Endothelial cell of umbilical vein (primary cell): Measurements from ENCODE around the gene TTC39A. TPM values are rescaled to one million over a fixed set of nuclear protein-coding genes. Genes with fewer than 3 reads are reported as not detected.

Experiments
- BruUV-seq: library from RNA; stranded (reverse); fragments of 400-500 nt; replicated peaks from 2 replicates; lab custom pipeline; 2021; lab: Mats Ljungman, UMichigan
- CTCF ChIA-PET: fragments of 300-600, 350-600 bp; sonication (Branson Sonifier 250); formaldehyde crosslinking; loops from one replicate; lab custom pipeline; 2021; ENCODE audit warnings: antibody characterized with exemption, inconsistent platforms; lab: Charles Lee
- POLR2A ChIA-PET: fragments of 300-600, 350-600 bp; sonication (Branson Sonifier 250); formaldehyde crosslinking; loops from one replicate; lab custom pipeline; 2021; ENCODE audit warnings: antibody characterized with exemption, inconsistent platforms; lab: Charles Lee
- DNase-seq: peaks from one replicate; pipeline ENCODE4 v3.0.0-alpha.2; 2011; ENCODE audit warnings: low read depth, low spot score
- FAIRE-seq: peaks from 2 replicates; lab custom pipeline; 2011; peaks lifted over from hg19 to GRCh38; lab: Jason Lieb, UNC
- H2AFZ ChIP-seq: 2 replicates; pipeline ENCODE4 v1.6.0; 2012; ENCODE audit warnings: low read depth, low read length, control low read depth, inconsistent platforms
- H3K27ac ChIP-seq: 2 replicates; pipeline ENCODE4 v1.5.1; 2011; ENCODE audit warnings: low read depth, mild to moderate bottlenecking, control low read depth, low read length, moderate library complexity; ENCODE audit not compliant: insufficient read depth
- H3K27me3 ChIP-seq, 2 experiments: 2 replicates each; pipeline versions ENCODE4 v1.6.0 to v1.6.1; 2011; ENCODE audit warnings: low read length in 2 of 2, mixed read lengths in 1 of 2; ENCODE audit not compliant: control insufficient read depth in 2 of 2, insufficient read depth in 2 of 2
- H3K36me3 ChIP-seq, 2 experiments: 2 replicates in 1 of 2; 3 replicates in 1 of 2; pipeline ENCODE4 v1.5.1; 2011; ENCODE audit warnings: low read length in 2 of 2, mild to moderate bottlenecking in 1 of 2, moderate library complexity in 1 of 2; ENCODE audit not compliant: control insufficient read depth in 2 of 2, insufficient read depth in 2 of 2; ENCODE audit errors: extremely low read depth in 1 of 2
- H3K4me1 ChIP-seq: 3 replicates; pipeline ENCODE4 v1.5.1; 2011; ENCODE audit warnings: mild to moderate bottlenecking, low read length; ENCODE audit not compliant: control insufficient read depth, insufficient read depth; ENCODE audit errors: extremely low read depth
- H3K4me2 ChIP-seq: 2 replicates; pipeline ENCODE4 v1.6.1; 2011; ENCODE audit warnings: low read length, control low read depth, mixed read lengths; ENCODE audit not compliant: insufficient read depth
- H3K4me3 ChIP-seq, 3 experiments: fragments of 200-600 bp in 1 of 3; sonication (generic), shearing (Covaris generic) in 1 of 3; replicated peaks in 1 of 3; 2 replicates each; pipeline ENCODE4 v1.5.1; 2011 to 2016; ENCODE audit warnings: control low read depth in 3 of 3, low read length in 3 of 3, mild to moderate bottlenecking in 2 of 3, inconsistent platforms in 1 of 3, low read depth in 1 of 3, moderate library complexity in 1 of 3; ENCODE audit not compliant: insufficient read depth in 1 of 3
- H3K79me2 ChIP-seq: 2 replicates; pipeline ENCODE4 v1.6.0; 2012; ENCODE audit warnings: low read length, inconsistent platforms; ENCODE audit not compliant: control insufficient read depth, insufficient read depth
- H3K9ac ChIP-seq: replicated peaks from 2 replicates; pipeline ENCODE3; 2011; ENCODE audit warnings: low read length, control low read depth; ENCODE audit not compliant: insufficient read depth; ENCODE audit errors: extremely low read depth
- H3K9me1 ChIP-seq: replicated peaks from 3 replicates; pipeline ENCODE4 v1.6.0; 2011; ENCODE audit warnings: mild to moderate bottlenecking, low read length; ENCODE audit not compliant: control insufficient read depth, insufficient read depth; ENCODE audit errors: extremely low read depth
- H3K9me3 ChIP-seq: replicated peaks from 2 replicates; pipeline ENCODE4 v1.5.1; 2012; ENCODE audit warnings: low read length, inconsistent platforms; ENCODE audit not compliant: control insufficient read depth, insufficient read depth
- H4K20me1 ChIP-seq: replicated peaks from 2 replicates; pipeline ENCODE3; 2011; ENCODE audit warnings: mild to moderate bottlenecking, low read length; ENCODE audit not compliant: control insufficient read depth, insufficient read depth; ENCODE audit errors: extremely low read depth
- CTCF ChIP-seq, 2 donors: IDR thresholded peaks; 1 replicate in 1 of 2; 2 replicates in 1 of 2; pipeline ENCODE4 v1.5.1; 2011; ENCODE audit warnings: low read length in 2 of 2, mild to moderate bottlenecking in 2 of 2, moderate library complexity in 2 of 2, control low read depth in 1 of 2, inconsistent platforms in 1 of 2, low read depth in 1 of 2; ENCODE audit not compliant: insufficient read depth in 1 of 2; ENCODE audit errors: extremely low read depth in 1 of 2
- EZH2 ChIP-seq: IDR thresholded peaks from 2 replicates; pipeline ENCODE4 v1.6.1; 2012; ENCODE audit warnings: borderline replicate concordance, low read depth, mild to moderate bottlenecking, moderate library complexity, low read length, inconsistent platforms; ENCODE audit not compliant: severe bottlenecking
- FOS ChIP-seq: IDR thresholded peaks from 2 replicates; pipeline ENCODE4 v1.6.1; 2011; ENCODE audit warnings: mild to moderate bottlenecking, low read length, moderate library complexity, borderline replicate concordance; ENCODE audit not compliant: insufficient read depth
- GATA2 ChIP-seq: IDR thresholded peaks from 2 replicates; pipeline ENCODE4 v1.7.0; 2011; ENCODE audit warnings: low read depth, mild to moderate bottlenecking, moderate library complexity, mixed read lengths, low read length; ENCODE audit not compliant: insufficient read length, insufficient read depth
- JUN ChIP-seq: IDR thresholded peaks from 2 replicates; pipeline ENCODE4 v1.6.1; 2011; ENCODE audit warnings: borderline replicate concordance, low read depth; ENCODE audit not compliant: insufficient read length, insufficient read depth
- MAX ChIP-seq: IDR thresholded peaks from 2 replicates; pipeline ENCODE4 v1.6.1; 2011; ENCODE audit not compliant: insufficient read depth, insufficient read length
- MYC ChIP-seq: IDR thresholded peaks from one replicate; pipeline ENCODE4 v1.6.1; 2011; ENCODE audit warnings: mild to moderate bottlenecking, low read depth, low read length
- POLR2A ChIP-seq: IDR thresholded peaks from 2 replicates; pipeline ENCODE4 v1.6.1; 2012; ENCODE audit warnings: low read depth, mild to moderate bottlenecking, control low read depth, low read length
- POLR2AphosphoS5 ChIP-seq: IDR thresholded peaks from 2 replicates; pipeline ENCODE4 v1.6.1; 2012; ENCODE audit warnings: low read depth, mild to moderate bottlenecking, control low read depth, low read length, moderate library complexity; ENCODE audit not compliant: insufficient read depth
- dilution Hi-C: fragments of 300-500 bp; cut with MboI; formaldehyde crosslinking; loops from one replicate; pipeline ENCODE4 v1.15.0; 2019; ENCODE audit warnings: low sequenced_read_pairs; ENCODE audit not compliant: extremely low pct_ligation_motif_present
- intact Hi-C: fragments of 100-400 bp; cut with micrococcal nuclease; formaldehyde crosslinking; loops from one replicate; pipeline ENCODE4 v1.10.0; 2022
- polyA plus RNA-seq, 4 experiments: library from polyadenylated mRNA; depleted of rRNA in 3 of 4; stranded (reverse) in 3 of 4; unstranded in 1 of 4; fragments of >200 nt; gene quantifications; 2 replicates each; pipeline versions ENCODE4 v1.2.1 to v1.2.3, GENCODE V29; 2011 to 2012; ENCODE audit warnings: missing spikeins in 1 of 4
- total RNA-seq: library from RNA; stranded (reverse); gene quantifications from 2 replicates; pipeline ENCODE4 v1.2.3, GENCODE V29; 2021

The TTC39A gene
- total and polyA plus RNA-seq, 2 donors (not counting 3 experiments of a cell fraction or from before 2014, with no cell fraction given), result 1.1 to 1.7 TPM

- Histone ChIP-seq H3K4me2 (no peak overlapping the region), H3K79me2 (no peaks in the 10 kb centered on the region), H3K4me1 (peaks cover 5% of the 10 kb centered on the region), H3K36me3 (no peaks in the 10 kb centered on the region), H3K9me1 (no peaks in the 10 kb centered on the region), H4K20me1 (no peaks in the 10 kb centered on the region), H3K9ac (no peak overlapping the region), H3K27ac (no peak overlapping the region), H3K27me3 (peaks cover 0 to 2% of the 10 kb centered on the region in 2 experiments), H3K4me3 (no peak overlapping the region), H3K9me3 (no peaks in the 10 kb centered on the region), H2AFZ (no peak overlapping the region)
- POLR2A ChIA-PET, result no interaction called here
- intact Hi-C loops (no loop called here), dilution Hi-C loops (no loop called here)
- FAIRE-seq (no peak), DNase-seq (no peak)
- TF ChIP-seq MAX (no peak), JUN (no peak), GATA2 (no peak), POLR2A (no peak), MYC (no peak), POLR2AphosphoS5 (no peak), CTCF (IDR thresholded peaks at IDR 0.05; ENCODE audit: extremely low read depth in 1 of 2, insufficient read depth in 1 of 2, low read depth in 1 of 2, low read length in 2 of 2) (no peak), FOS (no peak), EZH2 (no peak)
- no TSS peak for BruUV-seq
- CTCF ChIA-PET, result no interaction called here
Observed at GRCh38 chr1:51328279-51328678, 2.1 kb downstream of the TTC39A start.
